ENCODE measurements around the gene TNIK. TPM values are rescaled to one million over a fixed set of nuclear protein-coding genes. Genes with fewer than 3 reads are reported as not detected.
"Not testable (repeated sequence)": the region's sequence is repeated elsewhere in the genome, so short reads cannot be mapped to it uniquely, and the experiment has no call there.

TNIK gene
- total RNA-seq, 1 donor from 2014 or later = 42.2 TPM

- intact Hi-C loops (cut with DNase I) = loop anchor here (10.0 kb wide), 1 partner anchor 56 kb away; no protein-coding TSS in a partner anchor
- no peak for DNase-seq (ENCODE audit: low spot score)
Observed at GRCh38 chr3:171398343-171398742, 61.9 kb downstream of the TNIK start.

- intact Hi-C loops (cut with DNase I) = loop anchor here (10.0 kb wide), 1 partner anchor 58 kb away; no protein-coding TSS in a partner anchor
- no peak for DNase-seq (ENCODE audit: low spot score)
Observed at GRCh38 chr3:171397089-171397488, 63.1 kb downstream of the TNIK start.

- intact Hi-C loops (cut with DNase I) = loop anchor here (10.0 kb wide), 1 partner anchor 59 kb away; no protein-coding TSS in a partner anchor
Observed at GRCh38 chr3:171396048-171396447, 64.2 kb downstream of the TNIK start.

GRCh38 chr3:171393032-171393744 is 67.0 kb downstream of the TNIK start:
- intact Hi-C loops (cut with DNase I) = loop anchor here (10.0 kb wide), 1 partner anchor 62 kb away; no protein-coding TSS in a partner anchor
- DNase-seq (ENCODE audit: low spot score) = no peak

More at GRCh38 chr3:171396048-171396447, 64.2 kb downstream of the TNIK start:
- DNase-seq (ENCODE audit: low spot score) = no peak

GRCh38 chr3:171391432-171391831 is 68.8 kb downstream of the TNIK start:
- DNase-seq (ENCODE audit: low spot score) = no peak
- intact Hi-C loops (cut with DNase I) = loop anchor here (10.0 kb wide), 1 partner anchor 63 kb away; no protein-coding TSS in a partner anchor

GRCh38 chr3:171390051-171390941 is 69.9 kb downstream of the TNIK start:
- DNase-seq (ENCODE audit: low spot score) = no peak
- intact Hi-C loops (cut with DNase I) = loop anchor here (10.0 kb wide), 1 partner anchor 65 kb away; no protein-coding TSS in a partner anchor

GRCh38 chr3:171389491-171389890 is 70.7 kb downstream of the TNIK start:
- intact Hi-C loops (cut with DNase I) = no loop called here

GRCh38 chr3:171388527-171388926 is 71.7 kb downstream of the TNIK start:
- intact Hi-C loops (cut with DNase I) = no loop called here
- no peak for DNase-seq (ENCODE audit: low spot score)

More at GRCh38 chr3:171389491-171389890, 70.7 kb downstream of the TNIK start:
- no peak for DNase-seq (ENCODE audit: low spot score)

GRCh38 chr3:171387062-171387461 is 73.1 kb downstream of the TNIK start:
- no peak for DNase-seq (ENCODE audit: low spot score)
- intact Hi-C loops (cut with DNase I) = no loop called here

GRCh38 chr3:171385086-171385485 is 75.1 kb downstream of the TNIK start:
- intact Hi-C loops (cut with DNase I) = no loop called here
- no peak for DNase-seq (ENCODE audit: low spot score)

- intact Hi-C loops (cut with DNase I) = no loop called here
- no peak for DNase-seq (ENCODE audit: low spot score)
Observed at GRCh38 chr3:171384101-171384891, 75.9 kb downstream of the TNIK start.

- intact Hi-C loops (cut with DNase I) = no loop called here
Observed at GRCh38 chr3:171383206-171384018, 76.8 kb downstream of the TNIK start.

GRCh38 chr3:171382347-171382746 is 77.9 kb downstream of the TNIK start:
- DNase-seq (ENCODE audit: low spot score); intact Hi-C loops (cut with DNase I): not testable (repeated sequence)

More at GRCh38 chr3:171383206-171384018, 76.8 kb downstream of the TNIK start:
- no peak for DNase-seq (ENCODE audit: low spot score)

- no peak for DNase-seq (ENCODE audit: low spot score)
- intact Hi-C loops (cut with DNase I) = no loop called here
Observed at GRCh38 chr3:171380711-171381425, 79.3 kb downstream of the TNIK start.

GRCh38 chr3:171379961-171380483 is 80.2 kb downstream of the TNIK start:
- no peak for DNase-seq (ENCODE audit: low spot score)
- intact Hi-C loops (cut with DNase I) = no loop called here

GRCh38 chr3:171379281-171379680 is 80.9 kb downstream of the TNIK start:
- no peak for DNase-seq (ENCODE audit: low spot score)
- intact Hi-C loops (cut with DNase I) = no loop called here

- DNase-seq (ENCODE audit: low spot score) = no peak
- intact Hi-C loops (cut with DNase I) = no loop called here
Observed at GRCh38 chr3:171378586-171378985, 81.6 kb downstream of the TNIK start.

GRCh38 chr3:171377859-171378258 is 82.3 kb downstream of the TNIK start:
- no peak for DNase-seq (ENCODE audit: low spot score)
- intact Hi-C loops (cut with DNase I) = no loop called here
